Stimulated activated CD4-positive, alpha-beta T cell treated with anti-CD3 and anti-CD28 coated beads, Interleukin-15, amount 100 ng/mL, for 1 hour (primary cell): ENCODE measurements around the gene CEP112.

Experiments
- DNase-seq, 2 donors: peaks; one replicate each; pipeline ENCODE4 v3.0.0-alpha.2; 2020; ENCODE audit warnings: low read depth in 1 of 2, low spot score in 1 of 2

Gene CEP112

GRCh38 chr17:65936013-65936412 lies 255.9 kb downstream of the CEP112 start:
- DNase-seq = no peak

DNA sequence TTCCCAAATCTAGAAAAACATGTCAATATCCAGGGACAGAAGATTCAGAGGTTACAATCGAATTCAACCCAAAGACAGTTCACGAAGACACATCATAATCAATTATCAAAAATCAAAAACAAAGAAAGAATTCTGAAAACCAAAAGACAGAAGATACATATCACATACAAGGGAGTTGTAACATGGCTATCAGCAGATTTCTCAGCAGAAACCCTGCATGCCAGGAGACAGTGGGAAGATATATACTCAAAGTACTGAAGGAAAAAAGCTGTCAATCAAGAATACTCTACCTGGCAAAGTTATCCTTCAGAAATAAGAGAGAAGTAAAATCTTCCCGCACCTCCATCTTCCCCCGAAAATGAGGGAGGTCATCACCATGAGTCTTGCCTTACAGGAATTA lies 258.6 kb downstream of the CEP112 start:
- DNase-seq = no peak

GRCh38 chr17:65931246-65932149 lies 260.4 kb downstream of the CEP112 start:
- DNase-seq = no peak

DNA sequence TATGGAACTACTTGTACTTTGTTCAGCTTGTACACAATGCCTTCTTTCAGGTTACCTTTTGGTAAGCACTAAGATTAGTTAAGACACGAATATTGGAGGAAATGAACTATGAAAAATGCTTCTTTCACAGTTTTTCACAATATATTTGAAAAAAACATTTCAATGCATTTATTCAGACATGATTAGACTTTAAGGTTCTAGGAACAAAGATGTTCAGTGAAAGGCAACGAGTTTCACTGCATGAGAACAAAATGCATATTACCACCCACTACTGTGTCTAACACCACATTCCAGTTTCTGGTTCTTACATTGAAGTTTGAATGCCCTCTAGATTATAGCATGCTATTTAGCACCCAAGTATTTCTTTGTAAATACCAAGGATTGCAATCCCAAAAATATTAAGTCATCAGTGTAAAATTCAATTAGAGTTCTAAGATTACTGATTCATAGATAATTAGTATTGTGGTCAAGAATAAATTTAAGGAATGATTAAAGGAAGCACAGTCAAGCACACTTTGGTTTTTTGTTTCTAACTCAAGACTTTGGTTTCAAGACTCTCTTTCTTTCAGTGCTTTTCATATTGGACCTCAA lies 261.7 kb downstream of the CEP112 start:
- no peak for DNase-seq

DNA sequence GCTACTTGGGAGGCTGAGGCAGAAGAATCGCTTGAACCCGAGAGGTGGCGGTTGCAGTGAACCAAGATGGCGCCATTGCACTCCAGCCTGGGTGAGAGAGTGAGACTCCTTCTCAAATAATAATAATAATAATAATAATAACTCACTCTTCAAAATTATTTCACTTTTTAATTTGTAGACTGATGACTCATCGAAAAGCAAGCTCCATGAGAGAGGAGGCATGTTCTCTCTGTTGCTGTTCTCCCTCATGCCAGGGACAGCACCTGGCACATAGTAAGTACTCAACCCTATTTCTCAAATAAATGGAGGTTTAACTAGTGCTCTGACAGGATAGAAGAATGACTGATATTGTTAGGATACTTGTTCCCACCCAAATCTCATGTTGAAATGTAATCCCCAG lies 265.3 kb downstream of the CEP112 start:
- DNase-seq = no peak

DNA sequence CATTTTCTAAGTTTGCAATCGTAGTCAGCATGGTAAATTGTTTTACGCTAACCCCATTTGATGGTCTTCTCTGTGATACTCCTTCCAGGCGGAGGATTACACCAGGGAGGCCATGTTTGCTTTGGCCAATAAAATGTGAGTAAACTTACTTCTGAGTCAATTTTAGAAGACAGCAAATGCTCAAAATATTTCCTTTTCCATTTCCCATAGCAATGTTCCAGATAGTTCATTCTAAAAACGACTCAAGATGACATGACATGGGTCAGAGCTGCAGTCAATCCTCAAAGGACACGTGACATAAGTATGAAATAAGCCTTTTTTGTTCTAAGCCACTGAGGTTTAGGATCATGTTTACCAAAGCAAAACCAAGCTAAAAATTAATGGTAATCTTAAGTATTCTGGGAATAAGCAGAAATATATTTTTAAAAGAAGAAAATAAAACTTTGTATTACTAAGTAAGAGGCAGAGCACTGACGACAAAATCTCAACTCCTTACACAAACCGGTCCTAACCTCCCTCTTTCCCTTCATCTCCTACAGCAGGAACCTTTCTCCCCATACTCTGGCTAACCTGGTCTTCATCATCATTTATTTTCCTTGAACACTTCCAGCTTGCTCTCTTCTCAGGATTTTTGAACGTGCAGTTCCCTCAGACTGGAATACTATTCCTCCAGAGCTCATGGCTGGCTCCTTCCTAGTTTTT lies 266.2 kb downstream of the CEP112 start:
- no peak for DNase-seq

GRCh38 chr17:65920996-65921395 lies 270.9 kb downstream of the CEP112 start:
- DNase-seq = no peak

GRCh38 chr17:65918916-65919315 lies 273.0 kb downstream of the CEP112 start:
- DNase-seq = no peak

DNA sequence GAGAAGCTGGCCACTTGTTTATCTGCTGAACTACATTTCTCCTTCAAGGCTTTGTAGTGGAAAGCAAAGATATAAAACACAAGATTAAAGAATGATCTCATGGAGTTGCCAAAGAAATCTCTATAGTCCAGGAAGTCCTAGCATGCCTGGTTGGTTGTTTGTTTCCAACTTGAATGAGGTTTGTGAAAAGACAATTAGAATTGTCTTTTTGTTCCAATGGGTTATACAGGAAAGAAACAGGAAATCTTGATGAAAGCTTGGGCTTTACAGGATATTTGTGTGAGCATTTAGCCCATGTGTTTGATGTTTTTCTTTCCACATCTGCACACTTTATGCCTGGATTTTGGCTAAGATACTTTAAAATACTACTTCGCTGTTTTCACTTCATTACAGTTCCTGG lies 273.4 kb downstream of the CEP112 start:
- DNase-seq = no peak

- no peak for DNase-seq
These were observed 274.4 kb downstream of the CEP112 start for GRCh38 chr17:65917560-65917959.

- no peak for DNase-seq
These were observed 275.5 kb downstream of the CEP112 start for GRCh38 chr17:65916425-65916824.

- no peak for DNase-seq
These were observed 277.1 kb downstream of the CEP112 start for GRCh38 chr17:65914784-65915342.

DNA sequence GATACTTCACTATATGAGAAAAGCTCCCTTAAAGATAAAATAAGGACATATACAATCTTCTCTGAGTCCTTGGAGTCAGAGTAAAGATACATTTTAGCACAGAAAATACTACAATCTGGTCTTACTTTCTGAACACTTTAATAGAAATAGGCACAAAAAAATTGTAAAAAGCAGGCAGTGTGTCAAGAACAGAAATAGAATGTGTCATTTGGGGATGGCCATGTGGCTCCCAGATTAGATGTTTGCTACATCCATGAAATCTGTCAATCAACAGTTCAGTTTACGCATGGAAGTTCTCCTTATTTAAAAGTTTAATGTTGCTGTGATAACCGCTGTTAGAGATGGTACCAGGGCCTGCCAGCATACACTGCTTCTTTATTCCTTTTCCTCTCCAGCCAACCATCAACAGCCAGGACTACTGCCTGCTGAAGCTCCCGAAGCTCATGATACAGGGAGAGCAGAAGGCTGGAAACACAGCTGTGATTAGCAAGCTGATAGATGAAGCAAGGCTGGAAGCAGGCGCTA lies 278.5 kb downstream of the CEP112 start:
- DNase-seq = no peak

GRCh38 chr17:65910836-65911235 lies 281.1 kb downstream of the CEP112 start:
- no peak for DNase-seq

GRCh38 chr17:65902831-65903522 lies 289.0 kb downstream of the CEP112 start:
- no peak for DNase-seq

- no peak for DNase-seq
These were observed 289.8 kb downstream of the CEP112 start for GRCh38 chr17:65902155-65902554.

DNA sequence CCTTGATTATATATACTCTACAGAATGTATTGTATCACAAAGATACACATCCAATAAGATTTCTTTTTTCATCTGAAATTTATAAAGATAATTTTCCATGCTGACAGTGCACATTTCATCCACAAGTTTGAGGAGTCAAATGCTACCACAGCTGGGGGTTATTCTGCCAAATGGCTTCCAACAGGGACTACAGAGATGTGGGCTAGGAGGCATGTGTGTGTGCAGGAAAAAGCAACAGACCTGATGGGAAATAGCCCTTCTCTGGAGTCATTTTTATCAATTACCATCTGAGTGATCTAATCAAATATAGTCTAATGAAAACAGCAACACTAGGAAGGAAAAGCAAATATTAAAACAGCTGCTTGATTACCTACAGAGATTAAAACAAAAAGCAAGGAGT lies 290.5 kb downstream of the CEP112 start:
- DNase-seq = no peak

DNA sequence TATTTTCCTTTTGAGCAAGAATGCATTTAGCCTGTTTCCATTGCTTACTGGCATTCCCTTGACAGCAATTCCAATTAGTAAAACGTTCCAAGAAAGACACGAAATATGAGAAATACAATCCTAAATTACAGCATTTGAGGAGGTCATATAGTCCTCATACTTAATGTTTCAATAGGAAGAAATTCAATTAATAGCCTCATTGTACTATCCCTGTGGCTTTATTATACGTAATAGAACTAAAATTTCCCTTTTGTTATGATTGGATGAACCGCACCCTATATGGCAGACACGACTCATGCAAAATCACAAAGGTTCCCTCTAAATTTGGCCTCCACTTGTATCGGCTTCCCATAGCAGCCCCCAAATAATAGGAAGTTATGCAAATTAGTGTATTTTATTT lies 291.7 kb downstream of the CEP112 start:
- no peak for DNase-seq

- no peak for DNase-seq
These were observed 293.3 kb downstream of the CEP112 start for GRCh38 chr17:65898651-65899050.

DNA sequence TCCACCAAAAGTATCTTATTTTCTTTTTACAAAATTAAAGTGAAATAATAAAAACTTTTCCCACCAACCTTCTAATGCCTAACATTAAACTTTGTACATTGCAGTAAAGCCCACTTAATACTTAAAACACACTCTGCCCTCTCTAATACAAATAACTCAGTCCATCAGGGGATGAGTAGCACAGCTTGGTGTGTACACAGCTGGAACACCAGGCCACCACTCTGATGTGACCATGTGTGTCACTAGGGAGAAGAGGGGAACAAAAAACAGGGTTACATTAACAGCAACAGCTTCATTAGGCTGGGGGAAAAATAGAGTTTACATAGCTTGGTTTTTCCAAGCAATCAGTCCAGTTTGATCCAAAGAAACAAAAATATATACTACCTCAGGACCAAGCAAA lies 295.0 kb downstream of the CEP112 start:
- DNase-seq = no peak

GRCh38 chr17:65895969-65896368 lies 296.0 kb downstream of the CEP112 start:
- DNase-seq = no peak
